Hematopoietic multipotent progenitor cell treated with erythropoietin and hydrocortisone succinate and interleukin-3 and kit ligand, for 4 days (in vitro differentiated cells): ENCODE results near the gene SGMS1.
"Not testable (repeated sequence)": the region's sequence is repeated elsewhere in the genome, so short reads cannot be mapped to it uniquely, and the experiment has no call there.

Experiments
- DNase-seq: peaks from one replicate; pipeline ENCODE4 v3.0.0-alpha.2; 2015

The SGMS1 gene

DNA sequence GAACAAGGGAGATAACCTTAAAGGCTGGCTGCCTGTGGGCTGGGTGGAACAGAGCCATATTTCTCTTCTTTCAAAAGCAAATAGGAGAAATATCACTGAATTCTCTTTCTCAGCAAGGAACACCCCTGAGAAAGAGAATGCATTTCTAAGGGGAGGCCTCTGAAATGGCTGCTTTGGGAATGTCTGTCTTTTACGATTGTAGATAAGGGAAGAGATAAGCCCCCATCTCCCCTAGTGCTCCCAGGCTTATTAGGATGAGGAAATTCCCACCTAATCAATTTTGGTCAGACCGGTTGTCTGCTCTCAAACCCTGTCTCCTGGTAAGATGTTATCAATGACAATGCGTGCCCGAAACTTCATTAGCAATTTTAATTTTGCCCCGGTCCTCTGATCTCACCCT is 178.0 kb downstream of the SGMS1 start:
- not testable (repeated sequence) for DNase-seq

DNA sequence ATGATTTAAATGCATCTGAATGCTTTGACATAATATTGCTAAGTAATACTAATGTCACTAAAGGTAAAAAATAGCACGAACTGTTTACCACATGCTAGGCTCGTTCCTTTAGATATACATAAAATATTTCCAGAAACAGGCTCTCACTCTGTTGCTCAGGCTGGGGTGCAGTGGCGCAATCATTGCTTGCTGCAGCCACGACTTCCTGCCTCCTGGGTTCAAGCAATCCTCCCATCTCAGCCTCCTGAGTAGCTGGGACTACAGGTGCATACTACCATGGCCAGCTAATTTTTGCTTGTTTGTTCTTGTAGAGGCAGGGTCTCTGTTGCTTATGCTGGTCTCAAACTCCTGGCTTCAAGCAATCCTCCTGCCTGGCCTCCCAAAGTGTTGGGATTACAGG is 183.3 kb downstream of the SGMS1 start:
- no peak for DNase-seq

DNA sequence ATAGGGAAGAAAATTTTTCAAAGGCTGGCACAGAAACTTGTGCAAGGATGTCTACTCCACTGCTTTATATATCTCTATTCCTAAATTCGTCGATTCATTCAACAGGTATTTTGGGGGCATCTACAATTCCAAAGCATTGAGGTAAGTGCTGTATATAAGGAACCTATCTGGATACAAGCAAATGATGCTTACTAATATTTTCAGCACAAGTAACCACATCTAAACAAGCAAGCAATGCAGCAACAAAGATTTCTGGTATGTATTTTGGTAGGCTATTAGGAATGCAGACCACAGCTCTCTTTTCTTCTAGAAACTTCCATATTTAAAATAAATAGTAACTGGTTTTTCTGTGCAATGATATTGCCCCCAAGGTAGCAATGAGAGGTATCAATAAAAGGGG is 183.9 kb downstream of the SGMS1 start:
- no peak for DNase-seq

DNA sequence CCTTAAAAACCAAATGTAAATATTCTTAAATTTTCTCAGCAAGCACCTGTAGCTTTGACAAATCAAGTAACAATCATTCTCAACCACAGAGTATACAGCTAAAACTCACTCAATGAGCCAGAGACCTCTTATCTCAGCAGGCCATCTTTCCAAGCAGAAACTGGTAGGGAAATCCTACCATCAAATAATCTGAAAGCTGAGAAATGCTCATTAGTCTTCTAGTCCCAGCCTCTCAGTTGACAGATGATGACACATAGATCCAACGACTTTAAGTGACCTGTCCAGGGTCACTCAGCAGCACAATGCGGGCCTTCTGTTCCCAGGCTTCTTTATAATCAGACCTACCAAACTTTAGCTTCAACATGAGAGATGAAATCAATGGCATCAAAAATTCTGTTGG is 184.6 kb downstream of the SGMS1 start:
- DNase-seq = no peak

DNA sequence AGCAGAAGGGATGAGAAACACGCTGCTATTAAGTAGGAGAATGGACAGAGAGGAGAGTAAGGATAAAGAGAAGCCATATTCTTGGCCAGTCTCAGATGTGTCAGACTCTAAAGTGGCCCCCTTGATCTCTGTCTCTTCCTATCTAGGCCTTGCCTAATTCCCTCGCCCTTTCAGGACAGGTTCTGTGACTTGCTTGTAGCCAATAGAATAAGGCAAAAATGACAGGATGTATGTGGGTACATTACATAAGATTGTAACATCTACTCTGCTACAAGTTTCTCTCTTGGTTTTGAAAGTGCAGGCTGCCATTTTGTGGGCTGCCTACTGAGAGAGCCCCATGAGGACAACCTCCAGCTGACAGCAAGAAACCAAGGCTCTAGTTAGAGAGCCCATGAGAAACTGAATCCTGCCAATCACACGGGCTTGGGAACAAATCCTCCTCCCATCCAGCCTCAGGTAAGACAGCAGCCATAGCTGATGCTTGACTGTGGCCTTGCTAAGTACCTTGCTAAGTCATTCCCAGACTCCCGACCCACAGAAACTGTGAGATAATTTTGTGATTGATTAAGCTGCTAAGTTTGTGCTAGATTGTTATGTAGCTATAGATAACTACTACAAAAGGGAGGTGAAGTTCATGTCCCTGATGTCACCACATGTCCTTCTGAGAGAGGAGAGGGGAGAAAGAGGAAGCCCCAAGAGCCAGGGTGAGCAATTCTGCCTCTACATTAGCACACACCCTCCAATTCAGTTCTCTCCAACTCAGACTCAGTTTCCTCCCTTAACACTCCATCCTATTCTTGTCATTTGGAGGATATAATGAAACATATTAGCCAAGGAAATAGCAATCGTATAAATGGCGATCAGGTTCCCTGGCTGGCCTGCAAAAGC is 185.5 kb downstream of the SGMS1 start:
- DNase-seq = no peak

DNA sequence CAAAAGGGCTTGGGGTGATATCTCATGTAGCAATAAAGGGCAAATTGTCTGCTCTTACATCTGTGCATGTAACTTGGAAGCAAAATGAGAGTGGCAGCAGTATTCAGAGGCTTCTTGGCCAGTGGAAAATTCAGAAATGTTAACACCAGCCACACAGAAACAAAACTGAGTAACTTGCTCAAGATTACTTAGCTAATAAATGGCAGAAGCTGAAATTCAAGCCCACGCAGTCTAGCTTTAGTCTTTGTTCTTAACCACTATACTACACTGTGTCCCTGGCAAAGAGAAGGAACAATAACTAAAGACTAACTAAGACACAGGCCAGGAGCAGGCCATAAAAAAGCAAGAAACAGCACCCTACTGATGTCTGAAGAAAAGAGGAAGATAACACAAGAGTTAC is 186.5 kb downstream of the SGMS1 start:
- no peak for DNase-seq

DNA sequence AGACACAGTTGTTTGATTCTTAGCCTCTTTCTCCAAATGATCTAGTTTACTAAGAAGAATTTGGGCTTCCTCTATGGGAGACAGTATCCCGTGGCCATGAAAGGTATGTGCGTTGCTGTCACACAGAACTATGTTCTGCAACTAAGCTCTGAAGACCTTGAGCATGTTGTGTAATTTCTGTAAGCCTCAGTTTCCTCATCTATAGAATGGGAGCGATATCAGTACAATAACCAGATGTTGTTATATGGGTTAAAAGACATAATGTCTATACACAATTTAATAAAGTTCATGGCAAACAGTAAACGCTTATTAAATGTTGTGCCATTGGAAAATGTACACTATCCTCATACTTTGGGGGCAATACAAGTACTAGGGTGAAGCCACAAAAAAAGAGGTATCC is 187.0 kb downstream of the SGMS1 start:
- no peak for DNase-seq

DNA sequence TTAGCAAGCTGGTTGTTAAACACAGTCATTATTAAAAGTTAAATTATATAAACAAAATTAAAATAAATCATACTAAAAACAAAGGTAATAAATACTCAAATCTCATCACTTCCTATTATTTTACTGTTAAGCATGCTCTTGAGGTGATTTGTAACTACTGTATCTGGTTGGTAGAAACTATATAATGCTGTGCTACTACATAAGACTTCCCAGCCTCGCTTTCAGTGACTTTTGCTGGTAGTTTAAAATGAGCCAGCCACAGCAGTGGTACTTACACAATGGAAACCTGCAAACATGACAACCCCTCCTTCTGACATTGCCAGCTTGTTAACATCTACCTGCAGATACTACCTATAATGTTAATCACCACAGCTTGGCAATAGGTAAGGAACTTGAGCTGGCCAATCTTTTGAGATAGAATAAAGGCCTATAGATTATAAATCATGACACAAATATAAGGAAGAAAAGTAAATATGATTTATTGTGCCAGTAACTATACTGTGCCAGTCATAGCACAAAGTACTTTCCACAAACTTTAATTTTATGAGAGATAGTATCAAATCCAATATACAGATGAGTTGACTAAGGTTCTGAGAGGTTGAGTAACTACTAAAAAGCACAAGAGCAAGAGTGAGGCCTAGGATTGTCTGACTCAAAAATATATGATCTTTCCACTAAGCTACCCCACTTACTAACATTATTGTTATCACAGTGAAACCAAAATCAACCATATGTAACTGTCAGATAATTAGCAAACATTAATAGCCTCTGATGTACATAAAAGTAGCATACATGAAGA is 191.3 kb downstream of the SGMS1 start:
- DNase-seq = no peak

DNA sequence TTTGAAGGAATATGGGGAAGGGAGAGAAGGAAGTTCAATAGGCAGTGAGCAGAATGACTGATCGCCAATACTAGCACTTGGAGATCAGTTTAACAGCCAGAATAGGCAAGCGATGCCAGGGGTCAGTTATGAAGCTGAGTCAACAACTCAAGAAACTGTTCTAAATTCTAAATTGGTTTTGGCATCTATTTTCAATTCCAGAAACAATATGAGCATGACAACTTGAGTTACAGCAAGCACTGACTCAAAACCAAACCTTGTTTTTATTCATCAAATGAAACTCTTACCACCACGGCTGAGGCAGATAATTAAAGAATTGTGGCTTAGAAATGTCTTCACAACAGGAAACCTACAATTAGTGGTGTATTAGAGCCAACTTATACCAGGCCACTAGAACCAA is 192.0 kb downstream of the SGMS1 start:
- DNase-seq = no peak

DNA sequence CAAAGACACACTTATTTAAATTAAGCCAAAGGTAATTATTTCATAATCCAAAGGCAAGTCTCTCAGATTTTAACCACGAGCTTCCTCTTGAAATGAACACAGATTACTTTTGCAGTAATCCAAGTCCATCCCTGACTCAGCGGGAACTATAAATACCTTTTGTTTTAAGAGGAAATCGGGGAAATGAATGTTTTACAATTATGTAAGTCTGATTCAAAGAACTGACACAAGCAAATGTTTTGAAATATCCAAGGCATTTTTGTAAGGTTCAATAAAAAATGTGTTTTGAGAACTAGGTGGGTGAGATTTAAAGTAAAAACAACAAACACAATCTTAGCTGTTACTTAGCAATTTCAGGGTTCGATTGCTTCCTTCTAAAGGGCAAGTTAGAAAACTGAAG is 192.6 kb downstream of the SGMS1 start:
- no peak for DNase-seq

DNA sequence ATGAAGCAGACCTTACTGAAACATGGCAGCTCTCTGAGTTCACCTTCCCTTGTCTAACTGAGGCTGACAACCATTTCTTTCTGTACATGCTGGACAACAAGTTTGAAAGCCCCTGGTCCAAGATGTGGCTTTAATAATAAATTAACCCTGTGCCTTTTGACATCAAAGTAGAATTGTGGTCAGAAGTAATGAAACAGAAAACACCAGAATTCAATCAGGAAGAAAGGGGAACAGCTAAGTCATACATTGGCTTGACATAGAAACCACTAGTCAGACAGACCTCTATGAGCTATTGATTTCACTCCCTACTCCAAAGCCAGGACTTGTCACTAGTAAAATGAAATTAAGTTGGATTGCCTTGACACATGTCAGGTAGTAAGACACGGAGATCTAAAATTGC is 197.3 kb downstream of the SGMS1 start:
- DNase-seq = no peak

DNA sequence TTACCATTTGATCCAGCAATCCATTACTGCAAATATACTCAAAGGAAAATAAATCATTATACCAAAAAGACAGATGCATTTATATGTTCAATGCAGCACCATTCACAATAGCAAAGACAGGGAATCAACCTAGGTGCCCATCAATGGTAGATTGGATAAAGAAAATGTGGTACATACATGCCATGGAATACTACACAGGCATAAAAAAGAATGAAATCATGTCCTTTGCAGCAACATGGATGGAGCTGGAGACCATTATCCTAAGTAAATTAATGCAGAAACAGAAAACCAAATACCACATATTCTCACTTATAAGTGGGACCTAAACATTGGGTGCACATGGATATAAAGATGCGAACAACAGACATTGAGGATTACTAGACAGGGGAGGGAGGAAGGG is 198.5 kb downstream of the SGMS1 start:
- not testable (repeated sequence) for DNase-seq

DNA sequence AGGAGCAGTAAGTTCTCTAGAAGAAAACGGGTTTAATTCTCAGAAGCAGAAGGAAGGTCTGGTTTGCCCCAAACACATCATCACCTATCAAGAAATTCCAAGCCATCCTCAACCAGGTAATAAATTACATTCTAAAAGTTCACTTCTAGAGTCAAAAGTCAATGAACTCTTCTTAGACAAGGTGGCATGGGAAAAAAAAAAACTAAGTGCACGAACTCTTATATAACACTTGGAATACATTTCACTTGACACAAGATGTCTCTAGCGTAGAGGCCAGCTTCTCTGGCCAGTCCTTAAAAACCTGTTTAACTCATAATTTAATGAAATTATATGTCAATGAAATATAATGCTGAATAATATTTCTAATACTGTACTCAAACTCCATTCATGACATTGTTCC is 200.3 kb downstream of the SGMS1 start:
- DNase-seq = no peak

DNA sequence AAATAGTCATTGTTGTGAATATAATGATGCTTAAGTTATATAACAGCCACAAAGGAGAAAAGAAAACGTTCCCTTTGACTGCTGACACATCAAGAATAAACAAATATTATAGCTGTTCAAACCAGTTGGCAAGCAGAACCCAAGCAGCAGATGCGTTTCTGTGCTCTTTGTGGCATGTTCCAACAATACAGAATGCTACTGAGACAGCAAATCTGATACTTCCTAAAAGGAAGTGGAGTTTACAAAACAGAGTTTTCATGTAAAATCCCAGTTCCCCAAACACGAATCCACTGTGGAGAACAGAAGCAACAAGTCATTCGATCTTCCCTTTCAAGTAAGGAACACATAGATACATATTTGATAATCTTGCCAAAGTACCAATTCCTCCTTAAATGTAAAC is 201.5 kb downstream of the SGMS1 start:
- no peak for DNase-seq

DNA sequence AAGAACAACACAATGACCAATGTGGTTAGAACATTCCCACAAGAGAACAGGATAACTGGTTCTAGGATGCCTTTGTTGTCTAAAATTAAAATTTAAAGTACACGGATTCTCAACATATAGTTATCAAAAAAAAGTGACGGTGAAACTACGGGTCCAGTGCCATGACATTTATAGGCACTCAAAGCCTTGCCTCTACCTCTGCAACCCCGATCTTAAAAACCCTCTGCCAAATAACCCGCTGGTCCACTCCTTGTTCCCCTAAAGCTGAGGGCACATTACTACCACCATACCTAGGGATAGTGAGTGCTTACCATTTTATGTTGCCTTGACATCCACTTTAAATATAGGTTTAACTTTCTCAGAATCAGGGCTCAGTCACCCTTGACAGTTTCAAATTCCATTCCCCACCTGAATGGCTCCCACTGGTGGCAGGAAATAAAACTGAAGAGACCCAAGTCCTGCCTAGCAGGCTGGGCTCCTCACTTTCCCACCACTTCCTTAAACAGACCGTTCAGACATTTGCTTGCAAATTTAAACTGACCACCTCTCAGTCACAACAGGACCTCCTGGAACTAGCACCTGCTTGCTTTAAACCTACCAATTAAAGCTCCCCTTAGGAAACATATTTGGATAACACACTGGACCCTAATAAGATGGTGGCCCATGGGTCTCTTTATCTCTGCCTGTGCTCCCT is 202.6 kb downstream of the SGMS1 start:
- DNase-seq = peak; percentile 86

DNA sequence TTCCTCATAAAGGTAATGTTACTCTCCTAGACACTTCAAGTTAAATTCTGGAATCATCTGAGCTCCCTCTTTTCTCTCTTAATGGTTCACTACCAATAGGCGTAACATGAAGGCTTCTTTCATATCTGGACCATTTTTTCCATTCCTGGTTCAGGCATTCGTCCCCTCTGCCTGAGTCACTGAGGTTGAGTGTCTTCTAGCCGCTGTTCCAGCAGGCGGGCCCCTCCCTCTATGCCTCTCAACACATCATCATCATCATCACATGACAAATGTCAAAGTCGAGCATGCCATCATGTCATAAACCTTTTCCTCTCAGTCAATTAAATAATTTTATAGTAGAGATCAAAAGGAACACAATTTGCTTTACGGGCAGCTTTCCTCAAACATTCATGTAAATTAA is 203.6 kb downstream of the SGMS1 start:
- no peak for DNase-seq

DNA sequence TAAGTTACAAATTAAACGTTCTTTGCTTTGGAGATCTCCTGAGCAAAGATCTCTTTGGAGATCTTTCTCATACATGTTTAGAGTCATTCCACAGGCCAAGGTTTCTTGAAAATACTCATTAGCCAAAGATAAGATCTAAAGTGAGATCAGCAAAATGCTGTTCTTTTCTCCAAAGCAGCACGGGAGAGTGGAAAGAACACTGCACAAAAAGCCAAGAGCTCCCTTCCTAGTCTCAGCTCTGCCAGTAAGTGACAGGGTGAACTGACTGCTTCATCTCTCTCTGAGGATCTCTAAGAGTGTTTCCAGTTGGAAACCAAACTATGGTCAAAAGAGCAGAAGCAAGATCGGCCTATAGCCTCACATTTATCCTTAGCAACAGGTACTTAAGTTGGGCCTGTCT is 204.0 kb downstream of the SGMS1 start:
- DNase-seq = no peak

DNA sequence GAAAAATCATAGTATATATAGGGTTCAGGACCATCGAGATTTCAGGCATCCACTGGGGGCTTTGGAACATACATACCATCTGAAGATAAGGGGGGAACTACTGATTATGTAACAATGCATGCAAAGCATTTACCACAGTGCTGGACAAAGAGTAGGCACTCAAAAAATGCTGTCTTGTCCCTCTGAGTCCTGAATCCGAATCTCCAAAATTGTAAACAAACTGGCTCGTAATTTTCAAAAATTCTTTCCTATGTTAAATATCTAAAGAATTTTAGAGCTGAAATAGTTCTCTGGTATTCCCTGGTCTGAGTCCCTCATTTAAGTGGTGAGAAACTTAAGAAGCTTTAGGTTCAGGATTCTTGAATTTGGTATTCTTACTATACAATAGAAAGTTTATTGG is 204.7 kb downstream of the SGMS1 start:
- no peak for DNase-seq

DNA sequence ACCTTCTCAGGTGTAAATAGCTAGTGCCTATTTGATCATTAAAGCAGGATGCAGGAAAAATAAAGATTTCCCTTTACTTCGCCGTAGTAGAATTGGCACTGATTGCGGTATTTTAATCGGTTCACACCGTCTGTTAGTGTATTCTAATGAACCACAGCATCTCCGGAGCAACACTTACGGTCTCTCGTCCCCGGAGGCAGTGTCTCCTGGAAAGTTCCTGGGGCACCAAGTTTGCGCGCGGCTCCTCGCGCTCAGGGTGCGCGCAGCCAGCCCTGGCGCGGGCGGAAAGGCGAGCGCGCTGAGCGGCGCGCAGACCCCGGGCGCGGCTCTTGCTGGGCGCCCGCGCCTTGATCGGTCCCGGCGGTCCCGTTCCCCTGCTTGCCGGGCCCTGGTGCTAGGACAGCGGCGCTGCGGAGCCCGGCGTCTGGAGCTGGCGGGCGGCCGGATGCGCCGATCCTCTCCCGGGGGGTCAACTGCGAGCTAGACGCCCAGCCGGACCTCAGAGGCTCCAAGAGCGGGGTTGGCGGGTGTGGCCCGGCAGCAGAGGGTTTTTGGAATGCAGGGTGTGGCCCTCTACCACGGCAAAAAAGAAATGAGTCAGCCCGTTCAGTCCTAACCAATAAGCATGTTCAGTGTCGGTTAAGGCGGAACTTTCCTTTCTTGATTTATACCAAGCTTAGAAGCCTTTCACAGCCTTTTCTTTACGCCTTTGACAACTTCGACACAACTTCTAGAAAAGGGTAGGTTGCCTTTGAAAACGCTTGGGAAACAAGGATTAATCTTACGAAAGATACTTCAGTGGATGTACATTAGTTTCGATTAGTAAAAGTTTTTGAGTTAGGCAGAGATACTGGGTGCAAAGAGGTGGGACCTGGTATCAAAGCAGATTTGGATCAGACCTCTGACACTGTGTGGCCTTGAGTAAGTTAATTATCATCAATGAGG is 205.6 kb downstream of the SGMS1 start:
- DNase-seq = peak; percentile 94

DNA sequence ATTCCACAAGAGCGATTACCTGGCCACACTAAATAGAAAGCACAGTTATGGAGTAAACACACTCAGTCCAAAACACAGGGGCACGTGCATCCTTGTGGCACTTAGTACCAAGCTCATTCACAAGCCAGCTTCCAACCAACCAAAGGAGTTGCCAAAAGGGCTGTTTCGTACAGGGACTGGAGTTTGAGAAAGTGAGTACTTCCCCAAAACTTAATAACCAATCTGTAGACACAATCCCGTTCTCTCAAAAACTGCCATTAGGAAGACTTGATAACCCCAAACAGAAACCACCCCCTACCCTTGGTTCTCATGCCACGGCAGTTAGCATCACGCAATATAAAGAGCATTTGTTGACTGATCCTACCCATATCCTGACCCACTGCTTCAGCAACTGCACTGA is 206.3 kb downstream of the SGMS1 start:
- peak; percentile 69 for DNase-seq

DNA sequence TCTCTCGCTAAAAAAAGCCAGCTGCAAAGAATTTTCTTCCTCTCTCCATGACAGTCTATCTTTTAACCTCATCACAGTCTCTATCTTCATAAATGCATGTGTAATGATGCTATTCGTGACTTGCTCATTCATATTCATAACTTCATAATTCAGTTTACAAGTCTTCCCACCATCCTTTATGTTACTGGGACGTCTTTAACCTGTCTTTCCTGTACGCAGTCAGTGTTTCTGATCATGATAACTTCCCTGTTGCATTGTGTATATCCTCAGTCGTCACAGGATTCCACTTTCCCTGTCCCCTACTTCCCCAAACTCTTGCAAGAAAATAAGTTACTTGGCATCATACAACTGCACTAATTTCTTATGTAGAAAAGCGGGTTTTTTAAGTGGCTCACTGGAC is 206.9 kb downstream of the SGMS1 start:
- DNase-seq = no peak

DNA sequence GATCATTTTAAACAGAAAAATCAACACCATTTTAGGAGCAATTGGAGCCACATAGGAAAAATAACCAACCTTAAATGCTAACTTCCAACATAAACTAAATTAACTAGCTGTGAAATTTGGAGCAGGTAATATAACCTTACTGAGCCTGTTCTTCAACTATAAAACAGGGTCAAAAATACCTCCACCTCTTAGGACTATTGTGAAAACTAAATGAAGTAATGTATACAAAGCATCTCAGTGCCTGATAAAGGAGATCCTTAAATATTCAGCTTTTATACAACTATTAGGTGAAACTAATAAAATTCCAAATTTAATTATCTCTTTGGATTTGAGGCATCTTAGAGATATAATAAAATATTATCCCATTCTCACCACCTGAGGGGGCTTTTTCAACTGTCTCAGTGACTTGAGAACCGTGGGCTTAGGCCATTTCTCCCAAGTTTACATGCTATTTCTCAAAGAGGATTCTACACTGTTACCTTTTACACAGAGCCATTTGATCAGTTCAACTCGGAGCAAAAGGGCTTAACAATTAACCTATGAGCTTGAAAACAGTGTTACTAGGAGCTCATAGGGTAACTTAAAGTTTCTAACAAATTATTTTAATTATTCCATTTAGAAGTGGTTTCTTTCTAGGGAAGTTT is 207.5 kb downstream of the SGMS1 start:
- DNase-seq = peak; percentile 64
